Measurements from ENCODE around the gene INCENP.
"Not testable (repeated sequence)": the region's sequence is repeated elsewhere in the genome, so short reads cannot be mapped to it uniquely, and the experiment has no call there.

The INCENP gene

GRCh38 chr11:62169448-62169847 lies 45.6 kb downstream of the INCENP start:
- DNase-seq (ENCODE audit: low spot score) (no peak), FAIRE-seq (no peak)

GRCh38 chr11:62169935-62170334 lies 46.1 kb downstream of the INCENP start:
- no peak for FAIRE-seq
- no peak for DNase-seq (ENCODE audit: low spot score)

GRCh38 chr11:62171261-62171723 lies 47.5 kb downstream of the INCENP start:
- FAIRE-seq = no peak
- peak; percentile 44 for DNase-seq (ENCODE audit: low spot score)

- FAIRE-seq = no peak
- DNase-seq (ENCODE audit: low spot score) = no peak
These were observed 48.5 kb downstream of the INCENP start for GRCh38 chr11:62172294-62172693.

GRCh38 chr11:62176766-62177165 lies 53.0 kb downstream of the INCENP start:
- no peak for FAIRE-seq
- no peak for DNase-seq (ENCODE audit: low spot score)

GRCh38 chr11:62179995-62180394 lies 56.2 kb downstream of the INCENP start:
- no peak for DNase-seq (ENCODE audit: low spot score)

GRCh38 chr11:62181097-62181496 lies 57.3 kb downstream of the INCENP start:
- DNase-seq (ENCODE audit: low spot score) = no peak
- FAIRE-seq = no peak

More at GRCh38 chr11:62179995-62180394, 56.2 kb downstream of the INCENP start:
- no peak for FAIRE-seq

- no peak for DNase-seq (ENCODE audit: low spot score)
- no peak for FAIRE-seq
These were observed 58.5 kb downstream of the INCENP start for GRCh38 chr11:62182147-62182891.

GRCh38 chr11:62186195-62186594 lies 62.4 kb downstream of the INCENP start:
- FAIRE-seq = no peak
- DNase-seq (ENCODE audit: low spot score) = no peak

GRCh38 chr11:62190011-62190410 lies 66.2 kb downstream of the INCENP start, which contains the start of gene SCGB1D1:
TSS of gene SCGB1D1 (plus strand) at chr11:62190216. CDS start at chr11:62190285, 69 bp downstream.
- FAIRE-seq = no peak
- no peak for DNase-seq (ENCODE audit: low spot score)

GRCh38 chr11:62193952-62194351 lies 70.1 kb downstream of the INCENP start:
- DNase-seq (ENCODE audit: low spot score) = no peak

GRCh38 chr11:62195010-62195409 lies 71.2 kb downstream of the INCENP start:
- DNase-seq (ENCODE audit: low spot score); FAIRE-seq: not testable (repeated sequence)

More at GRCh38 chr11:62193952-62194351, 70.1 kb downstream of the INCENP start:
- FAIRE-seq = no peak

- FAIRE-seq = no peak
- DNase-seq (ENCODE audit: low spot score) = no peak
These were observed 72.1 kb downstream of the INCENP start for GRCh38 chr11:62195945-62196344.

- not testable (repeated sequence) for FAIRE-seq; DNase-seq (ENCODE audit: low spot score)
These were observed 73.6 kb downstream of the INCENP start for GRCh38 chr11:62197400-62197799.

GRCh38 chr11:62201376-62201775 lies 77.6 kb downstream of the INCENP start:
- FAIRE-seq (no peak), DNase-seq (ENCODE audit: low spot score) (no peak)
